Omental fat pad (tissue), 4 donors: ENCODE results near the gene MICOS13. TPM values are rescaled to one million over a fixed set of nuclear protein-coding genes. Genes with fewer than 3 reads are reported as not detected.

Source experiments
- ATAC-seq: fragments of 150-250 bp; one replicate; pipeline ENCODE4 v1.9.1; 2016; ENCODE audit warnings: mild to moderate bottlenecking, moderate library complexity; ENCODE audit not compliant: low FRiP score
- DNase-seq: peaks from one replicate; pipeline ENCODE4 v3.0.0-alpha.2; 2019; ENCODE audit warnings: low spot score
- total RNA-seq, 4 donors: library from RNA; depleted of rRNA; stranded (reverse); fragments of >200 nt; gene quantifications; one replicate each; pipeline ENCODE4 v1.1.0, GENCODE V29; 2016
- TF ChIP-seq, protein P1 (sequence below), 3 donors: fragments of 450-650 bp; IDR thresholded peaks; one replicate each; pipeline ENCODE4 v1.5.1; 2016 to 2017; ENCODE audit warnings: antibody characterized with exemption in 3 of 3, mild to moderate bottlenecking in 3 of 3, moderate library complexity in 2 of 3

MICOS13 gene
- total RNA-seq, 4 donors from 2014 or later = 24.4 to 54.6 (median 40.5) TPM

DNA sequence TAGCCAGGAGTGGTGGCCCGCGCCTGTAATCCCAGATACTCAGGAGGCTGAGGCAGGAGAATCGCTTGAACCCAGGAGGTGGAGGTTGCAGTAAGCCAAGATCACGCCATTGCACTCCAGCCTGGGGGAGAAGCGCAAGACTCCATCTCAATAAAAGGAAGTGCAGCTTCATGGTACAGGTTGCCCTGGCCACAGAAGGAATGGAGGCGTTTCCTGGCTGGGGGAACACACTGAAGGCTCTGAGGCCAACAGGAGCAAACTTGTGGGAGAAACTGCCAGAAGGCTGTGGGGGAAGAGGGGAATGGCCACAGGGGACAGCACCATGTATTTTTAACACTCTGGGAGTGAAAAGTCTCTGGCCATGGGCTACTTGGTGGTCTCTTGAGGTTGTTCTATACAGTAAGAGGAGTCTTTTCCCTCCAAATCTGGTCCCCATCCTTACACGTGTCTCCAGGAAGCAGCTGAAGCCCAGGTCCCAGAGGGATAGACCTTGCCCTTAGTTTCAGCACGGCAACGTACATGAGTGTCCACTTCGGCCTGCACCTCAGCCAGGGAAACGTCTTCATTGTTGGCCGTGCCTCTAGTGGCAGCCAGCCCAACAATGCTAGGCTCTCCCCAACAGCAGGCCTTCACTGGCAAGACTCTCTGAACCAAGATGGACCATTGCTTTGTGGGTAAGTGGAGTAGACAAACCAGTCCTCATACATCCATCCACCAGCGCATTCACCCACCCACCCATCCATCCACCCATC lies 7.4 kb downstream of the MICOS13 start:
- DNase-seq (no peak), ATAC-seq (no peak)
- TF ChIP-seq, protein P1, sequence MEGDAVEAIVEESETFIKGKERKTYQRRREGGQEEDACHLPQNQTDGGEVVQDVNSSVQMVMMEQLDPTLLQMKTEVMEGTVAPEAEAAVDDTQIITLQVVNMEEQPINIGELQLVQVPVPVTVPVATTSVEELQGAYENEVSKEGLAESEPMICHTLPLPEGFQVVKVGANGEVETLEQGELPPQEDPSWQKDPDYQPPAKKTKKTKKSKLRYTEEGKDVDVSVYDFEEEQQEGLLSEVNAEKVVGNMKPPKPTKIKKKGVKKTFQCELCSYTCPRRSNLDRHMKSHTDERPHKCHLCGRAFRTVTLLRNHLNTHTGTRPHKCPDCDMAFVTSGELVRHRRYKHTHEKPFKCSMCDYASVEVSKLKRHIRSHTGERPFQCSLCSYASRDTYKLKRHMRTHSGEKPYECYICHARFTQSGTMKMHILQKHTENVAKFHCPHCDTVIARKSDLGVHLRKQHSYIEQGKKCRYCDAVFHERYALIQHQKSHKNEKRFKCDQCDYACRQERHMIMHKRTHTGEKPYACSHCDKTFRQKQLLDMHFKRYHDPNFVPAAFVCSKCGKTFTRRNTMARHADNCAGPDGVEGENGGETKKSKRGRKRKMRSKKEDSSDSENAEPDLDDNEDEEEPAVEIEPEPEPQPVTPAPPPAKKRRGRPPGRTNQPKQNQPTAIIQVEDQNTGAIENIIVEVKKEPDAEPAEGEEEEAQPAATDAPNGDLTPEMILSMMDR (IDR thresholded peaks at IDR 0.05) = no peak

DNA sequence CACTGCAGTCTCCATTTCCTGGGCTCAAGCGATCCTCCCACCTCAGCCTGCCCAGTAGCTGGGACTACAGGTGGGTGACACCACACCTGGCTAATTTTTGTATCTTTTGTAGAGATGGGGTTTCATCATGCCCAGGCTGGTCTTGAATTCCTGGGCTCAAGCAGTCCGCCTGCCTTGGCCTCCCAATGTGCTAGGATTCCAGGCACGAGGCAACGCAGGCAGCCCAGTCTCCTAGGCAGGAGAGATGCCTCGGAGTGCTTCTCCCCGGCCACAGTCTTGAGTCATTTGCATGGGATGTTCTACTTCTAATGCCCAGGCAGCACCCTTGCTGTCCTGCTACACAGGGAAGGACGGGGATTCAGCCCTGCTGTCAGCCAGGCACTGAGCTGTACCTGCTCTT lies 8.7 kb downstream of the MICOS13 start:
- ATAC-seq = no peak

DNA sequence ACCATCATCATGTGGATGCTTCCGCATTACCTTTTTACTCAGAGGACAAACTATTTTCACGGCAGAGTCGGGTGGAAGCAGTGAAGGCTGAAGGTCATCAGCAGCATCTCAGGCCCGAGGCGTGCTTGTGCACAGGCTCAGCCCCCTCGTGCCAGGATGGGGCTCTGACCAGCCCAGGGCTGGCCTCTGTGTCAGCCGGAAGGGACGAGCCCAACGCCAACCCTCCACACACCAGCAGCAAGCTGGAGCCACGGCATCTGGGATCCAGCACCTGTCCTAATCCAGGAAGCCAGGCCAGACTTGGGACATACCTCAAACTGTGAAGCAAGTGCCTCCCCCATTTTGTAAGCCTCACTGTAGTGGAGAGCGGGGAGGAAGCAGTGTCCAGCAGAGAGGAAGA lies 11.1 kb downstream of the MICOS13 start:
- no peak for DNase-seq
- TF ChIP-seq, protein P1 (IDR thresholded peaks at IDR 0.05) = no peak
- no peak for ATAC-seq

More for the DNA sequence above, 8.7 kb downstream of the MICOS13 start:
- DNase-seq = no peak
- TF ChIP-seq, protein P1 (IDR thresholded peaks at IDR 0.05) = no peak

DNA sequence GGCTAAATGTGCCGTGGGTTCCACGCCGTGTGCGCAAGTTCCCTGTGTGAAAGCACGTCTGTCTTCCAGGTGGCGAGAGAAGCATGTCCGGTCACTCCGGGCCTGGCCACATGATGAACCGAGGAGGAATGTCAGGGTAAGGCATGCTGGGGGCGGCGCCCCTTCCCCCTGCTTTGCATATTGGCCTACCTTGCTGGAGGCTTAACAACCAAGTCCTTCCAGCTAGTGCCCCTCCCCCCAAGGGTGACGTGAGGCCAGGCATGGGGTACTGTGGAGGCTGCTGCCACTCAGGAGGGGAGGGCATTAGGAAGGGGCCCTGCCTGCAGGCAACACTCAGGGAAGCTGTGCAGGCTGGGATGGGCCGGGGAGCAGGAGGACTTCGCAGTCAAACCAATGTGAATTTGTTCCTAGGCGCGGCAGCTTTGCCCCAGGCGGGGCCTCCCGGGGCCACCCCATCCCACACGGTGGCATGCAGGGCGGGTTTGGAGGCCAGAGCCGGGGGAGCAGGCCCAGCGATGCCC lies 12.5 kb downstream of the MICOS13 start:
- TF ChIP-seq, protein P1 (IDR thresholded peaks at IDR 0.05) = no peak
- ATAC-seq (no peak), DNase-seq (no peak)

DNA sequence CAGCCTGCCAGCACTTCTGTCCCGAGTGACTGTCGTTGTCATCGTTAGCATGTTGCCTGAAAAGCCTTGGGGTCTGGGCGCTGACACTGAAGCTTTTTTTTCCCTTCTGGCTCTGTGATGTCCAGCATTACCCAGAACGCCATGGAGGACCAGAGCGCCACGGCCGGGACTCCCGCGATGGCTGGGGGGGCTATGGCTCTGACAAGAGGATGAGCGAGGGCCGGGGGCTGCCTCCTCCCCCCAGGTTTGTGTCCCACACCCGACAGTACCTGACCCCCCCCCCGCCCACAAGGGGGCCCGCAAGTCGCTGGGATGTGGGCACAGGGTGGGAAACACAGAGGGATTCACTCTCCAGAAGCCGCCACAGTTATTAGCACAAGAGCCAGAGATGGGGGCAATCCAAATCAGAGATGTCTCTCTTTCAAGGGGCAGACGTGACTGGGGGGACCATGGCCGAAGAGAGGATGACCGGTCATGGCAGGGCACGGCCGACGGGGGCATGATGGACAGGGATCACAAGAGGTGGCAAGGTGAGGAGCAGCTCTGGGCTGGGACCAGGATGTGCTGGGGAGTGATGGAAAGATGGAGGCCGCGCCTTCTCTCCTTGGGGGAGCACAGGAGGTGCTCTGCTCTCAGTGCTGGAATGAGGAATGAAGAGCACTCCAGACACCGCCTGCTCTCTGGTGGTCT lies 13.2 kb downstream of the MICOS13 start:
- DNase-seq (no peak), ATAC-seq (no peak)
- TF ChIP-seq, protein P1 (IDR thresholded peaks at IDR 0.05) = no peak

DNA sequence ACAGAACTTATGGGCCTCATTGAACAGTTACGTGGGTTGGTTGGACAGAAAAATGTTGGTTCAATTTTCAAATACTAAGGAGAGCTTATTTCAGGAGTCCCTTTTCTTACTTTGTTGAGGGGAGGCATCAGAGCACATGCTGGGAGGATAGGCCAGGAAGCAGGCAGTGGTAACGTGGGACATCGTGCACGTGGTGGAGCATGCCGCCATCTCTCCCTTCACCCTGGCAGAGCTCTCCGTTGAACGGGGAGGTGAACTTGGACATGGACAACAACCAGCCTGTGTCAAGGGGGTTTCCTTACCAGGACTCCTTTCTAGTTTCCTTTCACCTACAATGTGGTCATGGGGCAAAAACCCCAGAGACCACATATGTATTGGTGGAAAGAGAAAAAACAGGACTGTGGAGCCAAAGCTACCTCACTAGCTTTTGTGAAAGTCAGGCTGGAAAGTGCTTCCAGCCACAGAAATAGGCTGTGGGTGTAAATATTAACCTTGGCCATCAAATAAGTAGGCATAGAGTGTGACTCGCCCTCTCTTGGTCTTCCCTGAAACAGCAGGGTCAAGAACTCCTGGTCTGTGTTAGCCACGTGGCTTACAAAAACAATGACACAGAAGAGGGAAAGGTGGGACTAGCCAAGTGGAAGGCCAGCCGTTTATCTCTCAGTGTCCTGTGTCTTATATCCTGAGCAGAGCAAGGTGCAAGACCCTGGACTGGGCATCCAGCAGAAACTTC lies 14.4 kb downstream of the MICOS13 start:
- TF ChIP-seq, protein P1 (IDR thresholded peaks at IDR 0.05) = no peak
- no peak for DNase-seq
- no peak for ATAC-seq
